Neural cell (in vitro differentiated cells): ENCODE measurements around the gene GLIPR1L2. TPM values are rescaled to one million over a fixed set of nuclear protein-coding genes. Genes with fewer than 3 reads are reported as not detected.

Experiments
- H2AFZ ChIP-seq: fragments of 200-600, 300-800 bp; sonication (generic), shearing (Covaris generic); 2 replicates; pipeline ENCODE4 v1.6.0; 2014; ENCODE audit warnings: low read depth, mild to moderate bottlenecking, antibody characterized with exemption, low read length, moderate library complexity
- H3F3A ChIP-seq: fragments of 200-600 bp; shearing (Covaris generic); 2 replicates; pipeline ENCODE4 v1.6.1; 2016; ENCODE audit warnings: mild to moderate bottlenecking, moderate library complexity, mixed read lengths, antibody characterized with exemption, low read length; ENCODE audit not compliant: insufficient read depth, poor library complexity, severe bottlenecking
- H3K27ac ChIP-seq: fragments of 200-600, 300-800 bp; sonication (generic), shearing (Covaris generic); 2 replicates; pipeline ENCODE4 v1.5.1; 2014; ENCODE audit warnings: mild to moderate bottlenecking, low read length, moderate library complexity
- H3K27me3 ChIP-seq: fragments of 300-800, 200-600 bp; sonication (generic), shearing (Covaris generic); 2 replicates; pipeline ENCODE4 v1.6.0; 2014; ENCODE audit warnings: mild to moderate bottlenecking, low read depth, low read length, moderate library complexity; ENCODE audit not compliant: insufficient read depth
- H3K36me3 ChIP-seq: fragments of 300-800, 200-600 bp; sonication (generic), shearing (Covaris generic); 2 replicates; pipeline ENCODE4 v1.5.1; 2014; ENCODE audit warnings: mild to moderate bottlenecking, antibody characterized with exemption, low read length, moderate library complexity; ENCODE audit not compliant: insufficient read depth
- H3K4me2 ChIP-seq: fragments of 300-800, 200-600 bp; sonication (generic), shearing (Covaris generic); 2 replicates; pipeline ENCODE4 v1.6.0; 2014; ENCODE audit warnings: mild to moderate bottlenecking, low read length
- H3K4me3 ChIP-seq: fragments of 300-800, 200-600 bp; sonication (generic), shearing (Covaris generic); 2 replicates; pipeline ENCODE4 v1.5.1; 2014; ENCODE audit warnings: mild to moderate bottlenecking, low read length, moderate library complexity
- H3K79me2 ChIP-seq: fragments of 200-600 bp; shearing (Covaris generic); replicated peaks from 2 replicates; pipeline ENCODE4 v1.6.0; 2014; ENCODE audit warnings: mild to moderate bottlenecking, low read length, moderate library complexity; ENCODE audit not compliant: insufficient read depth
- H3K9ac ChIP-seq: fragments of 300-800, 200-600 bp; sonication (generic), shearing (Covaris generic); 2 replicates; pipeline ENCODE4 v1.6.1; 2016; ENCODE audit warnings: mild to moderate bottlenecking, low read length, mixed read lengths
- H3K9me2 ChIP-seq: fragments of 200-600 bp; shearing (Covaris generic); 2 replicates; pipeline ENCODE4 v1.6.1; 2016; ENCODE audit warnings: mild to moderate bottlenecking, low read length, mixed read lengths; ENCODE audit not compliant: insufficient read depth
- H3K9me3 ChIP-seq: fragments of 200-600, 300-800 bp; sonication (generic), shearing (Covaris generic); 2 replicates; pipeline ENCODE4 v1.6.1; 2016; ENCODE audit warnings: mild to moderate bottlenecking, mixed run types, low read length, moderate library complexity, mixed read lengths
- H4K20me1 ChIP-seq: fragments of 200-600 bp; shearing (Covaris generic); 2 replicates; pipeline ENCODE4 v1.6.1; 2016; ENCODE audit warnings: mild to moderate bottlenecking, mixed run types; ENCODE audit not compliant: insufficient read depth
- EP300 ChIP-seq: fragments of 450-650 bp; conservative IDR thresholded peaks from 2 replicates; pipeline ENCODE4 v1.6.1; 2014; ENCODE audit warnings: antibody characterized with exemption, mild to moderate bottlenecking, moderate library complexity; ENCODE audit not compliant: poor library complexity, severe bottlenecking
- EZH2 ChIP-seq: fragments of 200-600, 300-800 bp; shearing (Covaris generic), sonication (generic); IDR thresholded peaks from 2 replicates; pipeline ENCODE4 v1.6.1; 2014; ENCODE audit warnings: antibody characterized with exemption, low read length, borderline replicate concordance, mild to moderate bottlenecking; ENCODE audit not compliant: insufficient read depth, poor library complexity, severe bottlenecking
- MXI1 ChIP-seq: fragments of 450-650 bp; conservative IDR thresholded peaks from 2 replicates; pipeline ENCODE4 v1.6.1; 2014; ENCODE audit warnings: antibody characterized with exemption, mild to moderate bottlenecking; ENCODE audit not compliant: poor library complexity, severe bottlenecking
- POLR2AphosphoS5 ChIP-seq: IDR thresholded peaks from 2 replicates; pipeline ENCODE4 v1.6.1; 2012
- RAD21 ChIP-seq: fragments of 450-650 bp; conservative IDR thresholded peaks from 2 replicates; pipeline ENCODE4 v1.6.1; 2014; ENCODE audit warnings: antibody characterized with exemption, mild to moderate bottlenecking, moderate library complexity
- REST ChIP-seq: IDR thresholded peaks from 2 replicates; pipeline ENCODE4 v1.6.1; 2012; ENCODE audit warnings: borderline replicate concordance
- SMC3 ChIP-seq: fragments of 450-650 bp; conservative IDR thresholded peaks from 2 replicates; pipeline ENCODE4 v1.6.1; 2014; ENCODE audit warnings: antibody characterized with exemption, mild to moderate bottlenecking, moderate library complexity; ENCODE audit not compliant: poor library complexity
- TAF1 ChIP-seq: IDR thresholded peaks from 2 replicates; pipeline ENCODE4 v1.6.1; 2012; ENCODE audit warnings: low read depth
- polyA plus RNA-seq: library from polyadenylated mRNA; depleted of rRNA; stranded (reverse); fragments of >200 nt; gene quantifications from 2 replicates; pipeline ENCODE4 v1.2.3, GENCODE V29; 2014

The GLIPR1L2 gene
- polyA plus RNA-seq, 1 donor from 2014 or later, result 0.89 TPM

GRCh38 chr12:75350413-75350812 is 40.5 kb upstream of the GLIPR1L2 start:
- no peaks in the 10 kb centered on the region for H3K79me2 ChIP-seq
- no peaks in the 10 kb centered on the region for H3K27me3 ChIP-seq
- no peaks in the 10 kb centered on the region for H3K36me3 ChIP-seq
- no peaks in the 10 kb centered on the region for H3F3A ChIP-seq
- H3K4me3 ChIP-seq, result no peak overlapping the region
- peaks cover 2% of the 10 kb centered on the region for H3K9me3 ChIP-seq
- H3K9me2 ChIP-seq, result no peaks in the 10 kb centered on the region
- H4K20me1 ChIP-seq, result no peaks in the 10 kb centered on the region
- no peak overlapping the region for H3K9ac ChIP-seq
- TF ChIP-seq TAF1 (no peak), REST (no peak), POLR2AphosphoS5 (no peak), RAD21 (no peak)
- H3K27ac ChIP-seq, result no peak overlapping the region
- H2AFZ ChIP-seq, result no peak overlapping the region
- no peak overlapping the region for H3K4me2 ChIP-seq

GRCh38 chr12:75354011-75354410 is 36.9 kb upstream of the GLIPR1L2 start:
- Histone ChIP-seq H3K27ac (no peak overlapping the region), H2AFZ (no peak overlapping the region), H3K9ac (no peak overlapping the region), H3K27me3 (no peaks in the 10 kb centered on the region), H3K9me3 (peaks cover 2% of the 10 kb centered on the region), H3K79me2 (no peaks in the 10 kb centered on the region), H3F3A (no peaks in the 10 kb centered on the region), H3K9me2 (no peaks in the 10 kb centered on the region), H4K20me1 (no peaks in the 10 kb centered on the region), H3K36me3 (no peaks in the 10 kb centered on the region), H3K4me2 (no peak overlapping the region), H3K4me3 (no peak overlapping the region)
- TF ChIP-seq REST (no peak), EZH2 (no peak), MXI1 (no peak), SMC3 (no peak)

- no peak overlapping the region for H3K4me3 ChIP-seq
- no peak overlapping the region for H3K9ac ChIP-seq
- TF ChIP-seq EP300 (no peak), EZH2 (no peak)
- no peak overlapping the region for H3K27ac ChIP-seq
- no peaks in the 10 kb centered on the region for H3K79me2 ChIP-seq
- H3K4me2 ChIP-seq, result no peak overlapping the region
- H3K9me3 ChIP-seq, result no peaks in the 10 kb centered on the region
- H3F3A ChIP-seq, result no peaks in the 10 kb centered on the region
- H3K27me3 ChIP-seq, result no peaks in the 10 kb centered on the region
- H3K36me3 ChIP-seq, result no peaks in the 10 kb centered on the region
- H2AFZ ChIP-seq, result no peak overlapping the region
- no peaks in the 10 kb centered on the region for H4K20me1 ChIP-seq
- H3K9me2 ChIP-seq, result no peaks in the 10 kb centered on the region
Observed at GRCh38 chr12:75360920-75361319, 30.0 kb upstream of the GLIPR1L2 start.
